ENCODE measurements around the gene GTF2H4.

GRCh38 chr6:30877419-30878262 is 30.4 kb upstream of the GTF2H4 start:
- TF ChIP-seq, protein P1, sequence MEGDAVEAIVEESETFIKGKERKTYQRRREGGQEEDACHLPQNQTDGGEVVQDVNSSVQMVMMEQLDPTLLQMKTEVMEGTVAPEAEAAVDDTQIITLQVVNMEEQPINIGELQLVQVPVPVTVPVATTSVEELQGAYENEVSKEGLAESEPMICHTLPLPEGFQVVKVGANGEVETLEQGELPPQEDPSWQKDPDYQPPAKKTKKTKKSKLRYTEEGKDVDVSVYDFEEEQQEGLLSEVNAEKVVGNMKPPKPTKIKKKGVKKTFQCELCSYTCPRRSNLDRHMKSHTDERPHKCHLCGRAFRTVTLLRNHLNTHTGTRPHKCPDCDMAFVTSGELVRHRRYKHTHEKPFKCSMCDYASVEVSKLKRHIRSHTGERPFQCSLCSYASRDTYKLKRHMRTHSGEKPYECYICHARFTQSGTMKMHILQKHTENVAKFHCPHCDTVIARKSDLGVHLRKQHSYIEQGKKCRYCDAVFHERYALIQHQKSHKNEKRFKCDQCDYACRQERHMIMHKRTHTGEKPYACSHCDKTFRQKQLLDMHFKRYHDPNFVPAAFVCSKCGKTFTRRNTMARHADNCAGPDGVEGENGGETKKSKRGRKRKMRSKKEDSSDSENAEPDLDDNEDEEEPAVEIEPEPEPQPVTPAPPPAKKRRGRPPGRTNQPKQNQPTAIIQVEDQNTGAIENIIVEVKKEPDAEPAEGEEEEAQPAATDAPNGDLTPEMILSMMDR (IDR thresholded peaks at IDR 0.05; ENCODE audit: poor library complexity, severe bottlenecking): peak; percentile 92
- peak; percentile 40 for TF ChIP-seq MXI1 (conservative IDR thresholded peaks at IDR 0.05; ENCODE audit: poor library complexity, severe bottlenecking)
- TF ChIP-seq POLR2AphosphoS5 (IDR thresholded peaks at IDR 0.05): no peak
- TF ChIP-seq EP300 (conservative IDR thresholded peaks at IDR 0.05; ENCODE audit: poor library complexity, severe bottlenecking): no peak
